Neutrophil (primary cell): ENCODE measurements around the gene OTUD5.
A peak's percentile ranks its signal among the peaks of the same experiment; 100 is the strongest.

ENCODE experiments used
- H3K27ac ChIP-seq: fragments of 200-600 bp; sonication (generic); 2 replicates; pipeline ENCODE4 v1.5.1; 2016; ENCODE audit warnings: mild to moderate bottlenecking, moderate library complexity
- H3K27me3 ChIP-seq: fragments of 200-600 bp; sonication (generic); 2 replicates; pipeline ENCODE4 v1.6.0; 2016; ENCODE audit warnings: mild to moderate bottlenecking
- H3K36me3 ChIP-seq: fragments of 200-600 bp; sonication (generic); 2 replicates; pipeline ENCODE4 v1.5.1; 2017
- H3K4me1 ChIP-seq, 2 experiments: fragments of 200-600 bp in 1 of 2; sonication (generic) in 1 of 2; 1 replicate in 1 of 2; 2 replicates in 1 of 2; pipeline versions ENCODE4 v1.5.1 to v1.6.1; 2013 to 2016; ENCODE audit warnings: low read depth in 1 of 2, low read length in 1 of 2, mild to moderate bottlenecking in 1 of 2, moderate library complexity in 1 of 2; ENCODE audit not compliant: control insufficient read depth in 1 of 2, insufficient read depth in 1 of 2
- H3K4me3 ChIP-seq, 2 experiments: fragments of 200-600 bp in 1 of 2; sonication (generic) in 1 of 2; 1 replicate in 1 of 2; 2 replicates in 1 of 2; pipeline ENCODE4 v1.5.1; 2013 to 2016; ENCODE audit warnings: low read depth in 1 of 2, low read length in 1 of 2, mild to moderate bottlenecking in 1 of 2, moderate library complexity in 1 of 2
- H3K9me3 ChIP-seq: fragments of 200-600 bp; sonication (generic); 2 replicates; pipeline ENCODE4 v1.5.1; 2016
- TF ChIP-seq, protein P1 (sequence below): fragments of 200-600 bp; sonication (generic); IDR thresholded peaks from 2 replicates; pipeline ENCODE4 v1.5.1; 2016; ENCODE audit warnings: antibody characterized with exemption

OTUD5 gene

GRCh38 chrX:48923771-48924170 is 33.6 kb downstream of the OTUD5 start:
- Histone ChIP-seq H3K27ac (no peak overlapping the region), H3K9me3 (no peaks in the 10 kb centered on the region)

DNA sequence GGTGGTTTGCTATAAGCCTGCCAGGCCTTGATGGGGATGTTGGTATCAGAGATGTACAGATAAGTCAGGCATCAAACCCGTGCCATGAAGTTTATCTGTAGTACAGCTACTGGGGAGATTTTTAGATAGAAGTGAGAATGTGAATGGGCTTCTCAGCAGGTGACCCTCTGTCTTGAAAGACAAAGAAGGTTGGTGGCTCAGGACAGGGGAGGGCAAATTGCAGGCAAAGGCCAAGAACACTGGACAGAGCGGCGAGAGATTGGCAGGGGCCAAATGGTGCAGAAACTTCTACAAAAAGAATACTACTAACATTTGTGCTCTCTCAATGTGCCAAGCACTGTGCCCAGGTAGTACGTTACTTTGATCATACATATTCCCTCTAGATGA is 36.7 kb downstream of the OTUD5 start:
- Histone ChIP-seq H3K9me3 (no peaks in the 10 kb centered on the region), H3K4me3 (peak overlapping the region in 1 of 2 experiments; percentile 95), H3K27ac (peak overlapping the region; percentile 97), H3K4me1 (peaks cover 12 to 34% of the 10 kb centered on the region in 2 experiments), H3K36me3 (peaks cover 58% of the 10 kb centered on the region), H3K27me3 (no peaks in the 10 kb centered on the region)
- TF ChIP-seq, protein P1, sequence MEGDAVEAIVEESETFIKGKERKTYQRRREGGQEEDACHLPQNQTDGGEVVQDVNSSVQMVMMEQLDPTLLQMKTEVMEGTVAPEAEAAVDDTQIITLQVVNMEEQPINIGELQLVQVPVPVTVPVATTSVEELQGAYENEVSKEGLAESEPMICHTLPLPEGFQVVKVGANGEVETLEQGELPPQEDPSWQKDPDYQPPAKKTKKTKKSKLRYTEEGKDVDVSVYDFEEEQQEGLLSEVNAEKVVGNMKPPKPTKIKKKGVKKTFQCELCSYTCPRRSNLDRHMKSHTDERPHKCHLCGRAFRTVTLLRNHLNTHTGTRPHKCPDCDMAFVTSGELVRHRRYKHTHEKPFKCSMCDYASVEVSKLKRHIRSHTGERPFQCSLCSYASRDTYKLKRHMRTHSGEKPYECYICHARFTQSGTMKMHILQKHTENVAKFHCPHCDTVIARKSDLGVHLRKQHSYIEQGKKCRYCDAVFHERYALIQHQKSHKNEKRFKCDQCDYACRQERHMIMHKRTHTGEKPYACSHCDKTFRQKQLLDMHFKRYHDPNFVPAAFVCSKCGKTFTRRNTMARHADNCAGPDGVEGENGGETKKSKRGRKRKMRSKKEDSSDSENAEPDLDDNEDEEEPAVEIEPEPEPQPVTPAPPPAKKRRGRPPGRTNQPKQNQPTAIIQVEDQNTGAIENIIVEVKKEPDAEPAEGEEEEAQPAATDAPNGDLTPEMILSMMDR = no peak

More at GRCh38 chrX:48923771-48924170, 33.6 kb downstream of the OTUD5 start:
- Histone ChIP-seq H3K27me3 (no peaks in the 10 kb centered on the region), H3K4me3 (no peak overlapping the region), H3K36me3 (peaks cover 48% of the 10 kb centered on the region), H3K4me1 (peaks cover 8 to 19% of the 10 kb centered on the region in 2 experiments)
- TF ChIP-seq, protein P1 = no peak

DNA sequence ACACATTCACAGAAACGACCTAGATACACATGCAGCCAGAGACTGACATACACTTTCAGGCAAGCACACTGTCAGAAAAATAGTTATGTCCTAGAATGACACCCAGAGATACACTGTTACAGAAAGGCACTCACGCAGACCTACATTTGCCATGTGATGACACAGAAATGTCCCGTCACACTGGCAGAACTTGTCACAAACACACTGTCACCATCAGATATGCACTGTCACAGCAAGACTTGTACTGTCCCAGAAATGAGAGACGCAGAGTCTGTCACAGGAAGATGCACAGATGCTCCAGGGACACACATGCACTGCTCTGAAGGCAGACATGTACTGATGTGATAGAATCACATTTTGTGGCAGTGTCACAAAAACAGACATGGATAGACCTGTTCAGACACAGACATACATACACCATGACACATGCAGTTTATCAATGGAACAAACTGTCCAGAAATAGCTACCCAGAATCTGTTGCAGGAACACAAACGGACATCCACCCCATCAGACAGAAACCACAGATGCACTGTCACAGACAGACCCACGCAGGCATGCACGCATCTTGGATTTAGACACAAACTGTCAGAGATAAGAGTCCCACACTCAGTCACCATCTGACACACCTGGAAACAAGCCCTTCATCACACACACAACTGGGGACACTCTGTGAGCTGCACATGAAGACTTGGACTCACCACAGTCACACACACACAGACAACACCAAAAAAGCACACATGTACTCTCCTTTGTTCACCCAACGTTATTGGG is 37.3 kb downstream of the OTUD5 start:
- Histone ChIP-seq H3K36me3 (peaks cover 58% of the 10 kb centered on the region), H3K4me1 (peaks cover 12 to 34% of the 10 kb centered on the region in 2 experiments), H3K4me3 (peak overlapping the region; percentile 78 to 95), H3K27ac (peak overlapping the region; percentile 97), H3K27me3 (no peaks in the 10 kb centered on the region), H3K9me3 (no peaks in the 10 kb centered on the region)
- TF ChIP-seq, protein P1 = no peak

DNA sequence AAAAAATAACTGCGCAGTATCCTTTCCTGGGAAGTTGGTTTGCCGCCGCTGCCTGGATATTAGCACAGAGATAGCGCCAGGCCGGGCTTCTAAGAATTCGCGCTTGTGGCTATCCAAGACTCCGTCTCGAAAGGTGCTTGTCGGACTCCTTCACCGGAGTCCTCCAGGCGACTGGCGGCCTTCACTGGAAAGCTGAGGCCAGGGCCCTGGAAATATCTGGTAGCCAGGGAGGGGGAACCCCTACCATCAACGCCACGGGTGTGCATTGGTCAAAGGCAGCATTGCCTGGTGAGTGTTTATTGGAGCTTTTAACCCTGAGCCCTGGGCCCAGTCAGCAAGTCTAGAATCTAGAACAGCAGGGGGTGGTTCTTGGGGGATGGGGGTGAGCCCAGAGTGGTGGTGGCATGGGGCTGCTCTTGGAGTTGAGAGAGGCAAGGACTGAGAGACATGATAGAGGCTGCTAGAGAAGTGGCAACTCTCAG is 38.0 kb downstream of the OTUD5 start:
- H3K4me1 ChIP-seq = peaks cover 12 to 34% of the 10 kb centered on the region in 2 experiments
- H3K9me3 ChIP-seq = no peaks in the 10 kb centered on the region

GRCh38 chrX:48918643-48919340 is 38.6 kb downstream of the OTUD5 start, which contains the start of gene PIM2:
TSS of gene PIM2 (minus strand) at chrX:48919024. CDS start at chrX:48918834, 190 bp downstream.
- H3K36me3 ChIP-seq = peaks cover 60% of the 10 kb centered on the region
- no peaks in the 10 kb centered on the region for H3K9me3 ChIP-seq
- H3K27ac ChIP-seq = peak within 1 kb of the TSS; percentile 97
- H3K4me1 ChIP-seq = peaks cover 12 to 34% of the 10 kb centered on the region in 2 experiments
- H3K4me3 ChIP-seq = peak within 1 kb of the TSS; percentile 78 to 95
- H3K27me3 ChIP-seq = no peaks in the 10 kb centered on the region
- TF ChIP-seq, protein P1 = no peak

More for the DNA sequence above, 38.0 kb downstream of the OTUD5 start:
- Histone ChIP-seq H3K27ac (peak overlapping the region; percentile 97), H3K27me3 (no peaks in the 10 kb centered on the region), H3K36me3 (peaks cover 60% of the 10 kb centered on the region), H3K4me3 (peak overlapping the region; percentile 78 to 95)
- TF ChIP-seq, protein P1 = no peak
